H1 (cell line): ENCODE results near the gene SLC28A2. TPM values are rescaled to one million over a fixed set of nuclear protein-coding genes. Genes with fewer than 3 reads are reported as not detected.

Source experiments
- CTCF ChIA-PET: fragments of 300-600 bp; sonication (Branson Sonifier 250); formaldehyde crosslinking; loops from one replicate; lab custom pipeline; 2021; ENCODE audit not compliant: partially characterized antibody; lab: Charles Lee
- POLR2A ChIA-PET: fragments of 300-600 bp; sonication (Branson Sonifier 250); formaldehyde crosslinking; loops from one replicate; lab custom pipeline; 2021; ENCODE audit warnings: inconsistent platforms; ENCODE audit not compliant: partially characterized antibody; lab: Charles Lee
- DNase-seq, 2 experiments: peaks; one replicate each; pipeline versions ENCODE4 v3.0.0 to v3.0.0-alpha.2; 2010 to 2022; ENCODE audit warnings: low spot score in 2 of 2, low read depth in 1 of 2, mixed read lengths in 1 of 2
- FAIRE-seq: peaks from 2 replicates; lab custom pipeline; 2011; peaks lifted over from hg19 to GRCh38; lab: Jason Lieb, UNC
- H2AFZ ChIP-seq: 2 replicates; pipeline ENCODE4 v1.8.1; 2012; ENCODE audit warnings: low read length, inconsistent platforms
- H2AK5ac ChIP-seq: 2 replicates; pipeline ENCODE4 v1.6.1; 2013; ENCODE audit warnings: low read depth, low read length
- H2BK120ac ChIP-seq: replicated peaks from 2 replicates; pipeline ENCODE3; 2013; ENCODE audit warnings: low read depth, low read length, inconsistent platforms
- H2BK12ac ChIP-seq: 2 replicates; pipeline ENCODE4 v1.6.1; 2013; ENCODE audit warnings: low read depth, low read length
- H2BK15ac ChIP-seq: 2 replicates; pipeline ENCODE4 v1.6.1; 2013; ENCODE audit warnings: low read length
- H2BK20ac ChIP-seq: 2 replicates; pipeline ENCODE4 v1.6.1; 2013; ENCODE audit warnings: low read length
- H2BK5ac ChIP-seq: 2 replicates; pipeline ENCODE4 v1.6.1; 2013; ENCODE audit warnings: low read depth, low read length
- H3K14ac ChIP-seq: 2 replicates; pipeline ENCODE4 v1.6.1; 2013; ENCODE audit warnings: inconsistent platforms; ENCODE audit not compliant: insufficient read length
- H3K18ac ChIP-seq: 2 replicates; pipeline ENCODE4 v1.6.1; 2013; ENCODE audit warnings: low read length; ENCODE audit errors: extremely low read depth
- H3K23ac ChIP-seq: 2 replicates; pipeline ENCODE4 v1.6.1; 2013; ENCODE audit warnings: inconsistent platforms; ENCODE audit not compliant: insufficient read length
- H3K23me2 ChIP-seq: 2 replicates; pipeline ENCODE4 v1.6.1; 2013; ENCODE audit warnings: low read depth, low read length
- H3K27ac ChIP-seq: 2 replicates; pipeline ENCODE4 v1.6.1; 2011; ENCODE audit warnings: low read depth, low read length, inconsistent platforms
- H3K27me3 ChIP-seq, 4 experiments: replicated peaks in 1 of 4; 1 replicate in 1 of 4; 2 replicates in 3 of 4; pipeline versions ENCODE4 v1.6.1 to v1.8.1; 2011 to 2013; ENCODE audit warnings: low read length in 3 of 4, mild to moderate bottlenecking in 3 of 4, inconsistent platforms in 2 of 4, mixed read lengths in 2 of 4, moderate library complexity in 1 of 4; ENCODE audit not compliant: control insufficient read depth in 3 of 4, insufficient read depth in 3 of 4; ENCODE audit errors: extremely low read depth in 1 of 4
- H3K36me3 ChIP-seq, 4 experiments: 2 replicates each; pipeline versions ENCODE4 v1.6.1 to v1.8.1; 2011 to 2013; ENCODE audit warnings: mild to moderate bottlenecking in 4 of 4, low read length in 3 of 4, moderate library complexity in 2 of 4, control low read depth in 1 of 4, inconsistent platforms in 1 of 4; ENCODE audit not compliant: insufficient read depth in 4 of 4, control insufficient read depth in 2 of 4
- H3K4ac ChIP-seq: replicated peaks from 2 replicates; pipeline ENCODE3; 2013; ENCODE audit warnings: low read length, low read depth, mixed read lengths, inconsistent platforms; ENCODE audit not compliant: insufficient read length
- H3K4me1 ChIP-seq, 4 experiments: replicated peaks in 1 of 4; 1 replicate in 1 of 4; 2 replicates in 3 of 4; pipeline versions ENCODE4 v1.6.1 to v1.8.1; 2011 to 2013; ENCODE audit warnings: low read length in 3 of 4, inconsistent platforms in 2 of 4, mixed read lengths in 1 of 4; ENCODE audit not compliant: insufficient read depth in 4 of 4, control insufficient read depth in 3 of 4
- H3K4me2 ChIP-seq, 2 experiments: 2 replicates each; pipeline versions ENCODE4 v1.6.1 to v1.8.1; 2011 to 2013; ENCODE audit warnings: low read depth in 2 of 2, low read length in 2 of 2, control low read depth in 1 of 2, inconsistent platforms in 1 of 2, mild to moderate bottlenecking in 1 of 2; ENCODE audit not compliant: insufficient read depth in 1 of 2
- H3K4me3 ChIP-seq, 4 experiments: fragments of 200-600, 300-600 bp in 1 of 4; sonication (generic), shearing (Covaris generic), sonication (Bioruptor Twin) in 1 of 4; 2 replicates each; pipeline versions ENCODE4 v1.5.1 to v1.8.1; 2011 to 2016; ENCODE audit warnings: low read length in 4 of 4, low read depth in 3 of 4, control low read depth in 2 of 4, inconsistent platforms in 2 of 4, mild to moderate bottlenecking in 2 of 4, mixed read lengths in 1 of 4, moderate library complexity in 1 of 4; ENCODE audit not compliant: insufficient read depth in 2 of 4; ENCODE audit errors: extremely low read depth in 1 of 4
- H3K56ac ChIP-seq: replicated peaks from 2 replicates; pipeline ENCODE3; 2013; ENCODE audit warnings: low read depth, mild to moderate bottlenecking, mixed read lengths, low read length, inconsistent platforms; ENCODE audit not compliant: insufficient read length
- H3K79me1 ChIP-seq: 2 replicates; pipeline ENCODE4 v1.6.1; 2013; ENCODE audit warnings: low read depth, low read length, control low read depth
- H3K79me2 ChIP-seq, 2 experiments: 2 replicates each; pipeline versions ENCODE4 v1.6.1 to v1.8.1; 2012 to 2013; ENCODE audit warnings: low read length in 2 of 2, mild to moderate bottlenecking in 2 of 2, inconsistent platforms in 1 of 2; ENCODE audit not compliant: insufficient read depth in 2 of 2, control insufficient read depth in 1 of 2
- H3K9ac ChIP-seq, 4 experiments: replicated peaks in 1 of 4; 1 replicate in 1 of 4; 2 replicates in 3 of 4; pipeline versions ENCODE4 v1.6.1 to v1.8.1; 2011 to 2013; ENCODE audit warnings: low read depth in 3 of 4, low read length in 3 of 4, control low read depth in 2 of 4, mild to moderate bottlenecking in 2 of 4, moderate library complexity in 2 of 4, inconsistent platforms in 1 of 4; ENCODE audit errors: extremely low read depth in 1 of 4
- H3K9me3 ChIP-seq, 2 experiments: 2 replicates each; pipeline versions ENCODE4 v1.6.1 to v1.8.1; 2012 to 2013; ENCODE audit warnings: mild to moderate bottlenecking in 2 of 2, moderate library complexity in 2 of 2, control low read depth in 1 of 2, inconsistent platforms in 1 of 2, low read depth in 1 of 2, low read length in 1 of 2, mixed read lengths in 1 of 2; ENCODE audit not compliant: insufficient read depth in 2 of 2
- H4K20me1 ChIP-seq, 2 experiments: replicated peaks in 1 of 2; 2 replicates each; pipeline versions ENCODE3 to v1.8.1; 2011 to 2013; ENCODE audit warnings: inconsistent platforms in 2 of 2, low read length in 2 of 2, mild to moderate bottlenecking in 1 of 2; ENCODE audit not compliant: insufficient read depth in 2 of 2, control insufficient read depth in 1 of 2
- H4K5ac ChIP-seq: 2 replicates; pipeline ENCODE4 v1.6.1; 2013; ENCODE audit warnings: low read length, low read depth, mixed read lengths, inconsistent platforms; ENCODE audit not compliant: insufficient read length
- H4K8ac ChIP-seq: 2 replicates; pipeline ENCODE4 v1.8.0; 2013; ENCODE audit warnings: mild to moderate bottlenecking, moderate library complexity, low read length, inconsistent platforms; ENCODE audit not compliant: insufficient read depth; ENCODE audit errors: extremely low read depth
- H4K91ac ChIP-seq: replicated peaks from 2 replicates; pipeline ENCODE3; 2013; ENCODE audit warnings: low read length, mixed read lengths, inconsistent platforms; ENCODE audit not compliant: insufficient read length
- CHD1 ChIP-seq: IDR thresholded peaks from 2 replicates; pipeline ENCODE4 v1.6.1; 2012; ENCODE audit warnings: low read depth, low read length, improper control_type of control experiment
- HDAC2 ChIP-seq, 2 experiments: fragments of 300-600 bp in 1 of 2; sonication (generic) in 1 of 2; IDR thresholded peaks; 2 replicates each; pipeline ENCODE4 v1.6.1; 2011 to 2012; ENCODE audit warnings: low read depth in 2 of 2, low read length in 2 of 2, mild to moderate bottlenecking in 2 of 2, moderate library complexity in 2 of 2, borderline replicate concordance in 1 of 2, inconsistent platforms in 1 of 2
- JUN ChIP-seq: IDR thresholded peaks from 2 replicates; pipeline ENCODE4 v1.6.1; 2011; ENCODE audit warnings: low read depth, mild to moderate bottlenecking, improper control_type of control experiment, low read length
- RNF2 ChIP-seq: fragments of 200-900, 300-1000 bp; sonication (generic); IDR thresholded peaks from 2 replicates; pipeline ENCODE4 v1.7.1; 2016; ENCODE audit warnings: borderline replicate concordance, low read depth, mild to moderate bottlenecking, antibody characterized with exemption, low read length; ENCODE audit not compliant: poor library complexity, severe bottlenecking; ENCODE audit errors: missing control alignments
- SP2 ChIP-seq: IDR thresholded peaks from 2 replicates; pipeline ENCODE4 v1.6.1; 2012; ENCODE audit warnings: mild to moderate bottlenecking, low read length, inconsistent platforms
- SUZ12 ChIP-seq: fragments of 200-600 bp; sonication (generic); IDR thresholded peaks from 2 replicates; pipeline ENCODE4 v1.6.1; 2012; ENCODE audit warnings: mild to moderate bottlenecking, inconsistent platforms, low read length, moderate library complexity, mixed read lengths
- TAF1 ChIP-seq: IDR thresholded peaks from 2 replicates; pipeline ENCODE4 v1.6.1; 2011; ENCODE audit warnings: mild to moderate bottlenecking, low read depth, low read length
- TAF7 ChIP-seq: optimal IDR thresholded peaks from 2 replicates; pipeline ENCODE3; 2011; ENCODE audit warnings: low read depth, mild to moderate bottlenecking, inconsistent platforms, low read length, moderate library complexity, borderline replicate concordance
- WGBS, 2 experiments: shearing (Covaris generic) in 1 of 2; methylation state at CpG; one replicate each; pipeline versions ENCODE4 v1.1.6 to v1.1.7; 2013 to 2015; ENCODE audit warnings: low lambda C conversion rate in 2 of 2, mixed read lengths in 2 of 2, inconsistent platforms in 1 of 2, low coverage in 1 of 2, missing lambda C conversion rate in 1 of 2; ENCODE audit not compliant: insufficient replicate concordance in 2 of 2, insufficient coverage in 1 of 2, insufficient read length in 1 of 2; ENCODE audit errors: extremely low coverage in 1 of 2, missing lambda C conversion rate in 1 of 2; 5-methylcytosine and 5-hydroxymethylcytosine counted together
- polyA plus RNA-seq, 7 experiments: library from polyadenylated mRNA; depleted of rRNA in 3 of 7; stranded (reverse) in 5 of 7; unstranded in 2 of 7; fragments of >200 nt in 5 of 7; fragments of 200-250 nt in 2 of 7; gene quantifications; 1 replicate in 5 of 7; 2 replicates in 1 of 7; 4 replicates in 1 of 7; pipeline versions ENCODE4 v1.2.1 to v1.2.3, GENCODE V29; 2011 to 2013; ENCODE audit warnings: missing spikeins in 2 of 7, mixed read lengths in 2 of 7
- total RNA-seq: library from RNA; stranded (reverse); fragmentation: NEBNext Ultra II Directional; extraction: Animal tissue kit (Norgen Biotek cat#: 25700); gene quantifications from 2 replicates; pipeline ENCODE4 v1.2.1, GENCODE V29; 2021
- TF ChIP-seq, protein P1 (sequence below): IDR thresholded peaks from 2 replicates; pipeline ENCODE4 v1.6.1; 2011; ENCODE audit warnings: low read depth, mild to moderate bottlenecking, low read length; ENCODE audit not compliant: insufficient read depth
- TF ChIP-seq, protein P2 (sequence below): IDR thresholded peaks from 2 replicates; pipeline ENCODE4 v1.6.1; 2011; ENCODE audit warnings: low read length, improper control_type of control experiment
- TF ChIP-seq, protein P3 (sequence below): IDR thresholded peaks from 2 replicates; pipeline ENCODE4 v1.6.1; 2012; ENCODE audit warnings: inconsistent platforms

The SLC28A2 gene
- total and polyA plus RNA-seq, 2 of the 8 experiments (the other 6 are each of a cell fraction or from before 2014, with no cell fraction given) = 0.11 TPM; not detected in 1

DNA sequence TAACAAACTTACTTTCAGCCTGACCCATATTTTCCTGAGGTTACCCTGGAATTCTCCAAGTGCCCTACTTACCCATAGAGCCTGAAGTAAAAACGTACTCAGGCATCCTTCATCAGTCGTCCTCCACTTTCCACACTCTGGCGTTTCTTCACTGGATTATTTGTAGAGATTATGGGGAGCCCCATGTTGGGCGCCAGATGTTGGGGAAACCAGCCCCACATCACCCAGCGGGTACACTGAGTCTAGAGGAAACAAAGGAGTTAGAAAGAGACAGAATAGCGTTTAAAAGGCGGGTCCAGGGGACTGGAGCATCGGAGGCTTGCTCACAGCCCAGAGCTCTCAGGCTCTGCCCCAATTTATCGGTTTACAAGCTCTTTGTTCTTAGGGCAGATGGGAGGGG, 9.7 kb upstream of the SLC28A2 start:
- Histone ChIP-seq H3K23me2 (no peaks in the 10 kb centered on the region), H3K18ac (no peak overlapping the region), H3K36me3 (no peaks in the 10 kb centered on the region)
- TF ChIP-seq, protein P1, sequence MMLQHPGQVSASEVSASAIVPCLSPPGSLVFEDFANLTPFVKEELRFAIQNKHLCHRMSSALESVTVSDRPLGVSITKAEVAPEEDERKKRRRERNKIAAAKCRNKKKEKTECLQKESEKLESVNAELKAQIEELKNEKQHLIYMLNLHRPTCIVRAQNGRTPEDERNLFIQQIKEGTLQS = no peak
- TF ChIP-seq, protein P2, sequence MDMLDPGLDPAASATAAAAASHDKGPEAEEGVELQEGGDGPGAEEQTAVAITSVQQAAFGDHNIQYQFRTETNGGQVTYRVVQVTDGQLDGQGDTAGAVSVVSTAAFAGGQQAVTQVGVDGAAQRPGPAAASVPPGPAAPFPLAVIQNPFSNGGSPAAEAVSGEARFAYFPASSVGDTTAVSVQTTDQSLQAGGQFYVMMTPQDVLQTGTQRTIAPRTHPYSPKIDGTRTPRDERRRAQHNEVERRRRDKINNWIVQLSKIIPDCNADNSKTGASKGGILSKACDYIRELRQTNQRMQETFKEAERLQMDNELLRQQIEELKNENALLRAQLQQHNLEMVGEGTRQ = no peak
- TF ChIP-seq RNF2 (no peak), JUN (no peak), CHD1 (no peak), TAF7 (no peak), SP2 (no peak), SUZ12 (no peak), HDAC2 (IDR thresholded peaks at IDR 0.05; ENCODE audit: borderline replicate concordance in 1 of 2, low read depth in 2 of 2, low read length in 2 of 2) (no peak), TAF1 (no peak)
- TF ChIP-seq, protein P3, sequence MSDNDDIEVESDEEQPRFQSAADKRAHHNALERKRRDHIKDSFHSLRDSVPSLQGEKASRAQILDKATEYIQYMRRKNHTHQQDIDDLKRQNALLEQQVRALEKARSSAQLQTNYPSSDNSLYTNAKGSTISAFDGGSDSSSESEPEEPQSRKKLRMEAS = no peak
- TF ChIP-seq, all 59 proteins: peak for 0
- Histone ChIP-seq H2BK20ac (no peak overlapping the region), H3K56ac (no peak overlapping the region), H3K9ac (no peak overlapping the region), H3K27me3 (no peaks in the 10 kb centered on the region), H3K9me3 (peaks cover 29 to 60% of the 10 kb centered on the region in 2 experiments), H3K4me1 (no peaks in the 10 kb centered on the region), H3K27ac (no peak overlapping the region), H3K79me1 (no peaks in the 10 kb centered on the region), H2BK15ac (no peak overlapping the region), H2BK120ac (no peak overlapping the region), H2AFZ (no peak overlapping the region), H3K14ac (no peak overlapping the region), H3K79me2 (no peaks in the 10 kb centered on the region), H4K5ac (no peak overlapping the region), H3K4ac (no peak overlapping the region), H4K8ac (no peak overlapping the region), H3K4me3 (no peak overlapping the region), H3K4me2 (no peak overlapping the region), H4K91ac (no peak overlapping the region), H2BK12ac (no peak overlapping the region), H4K20me1 (no peaks in the 10 kb centered on the region), H2BK5ac (no peak overlapping the region), H2AK5ac (no peak overlapping the region), H3K23ac (no peak overlapping the region)
- FAIRE-seq (no peak), DNase-seq (no peak)
- 81% methylated on average over 9 of the region's 9 CpGs; no CpG with 5 or more reads in 1 of the 2 experiments for WGBS, 2 experiments
- ChIA-PET POLR2A (no interaction called here), CTCF (interaction anchor here (1.3 to 5.3 kb wide), 3 partner anchors 11 to 74 kb away, joined by 3 to 26 read pairs (median 4); partner anchors contain the start of gene SLC28A2)
